ENCODE data around the gene TM6SF1. TPM values are rescaled to one million over a fixed set of nuclear protein-coding genes. Genes with fewer than 3 reads are reported as not detected.

The TM6SF1 gene
- total and polyA plus RNA-seq, 9 of the 15 experiments (the other 6 are each of a cell fraction or from before 2014, with no cell fraction given) = 1.0 to 5.6 (median 3.5) TPM

DNA sequence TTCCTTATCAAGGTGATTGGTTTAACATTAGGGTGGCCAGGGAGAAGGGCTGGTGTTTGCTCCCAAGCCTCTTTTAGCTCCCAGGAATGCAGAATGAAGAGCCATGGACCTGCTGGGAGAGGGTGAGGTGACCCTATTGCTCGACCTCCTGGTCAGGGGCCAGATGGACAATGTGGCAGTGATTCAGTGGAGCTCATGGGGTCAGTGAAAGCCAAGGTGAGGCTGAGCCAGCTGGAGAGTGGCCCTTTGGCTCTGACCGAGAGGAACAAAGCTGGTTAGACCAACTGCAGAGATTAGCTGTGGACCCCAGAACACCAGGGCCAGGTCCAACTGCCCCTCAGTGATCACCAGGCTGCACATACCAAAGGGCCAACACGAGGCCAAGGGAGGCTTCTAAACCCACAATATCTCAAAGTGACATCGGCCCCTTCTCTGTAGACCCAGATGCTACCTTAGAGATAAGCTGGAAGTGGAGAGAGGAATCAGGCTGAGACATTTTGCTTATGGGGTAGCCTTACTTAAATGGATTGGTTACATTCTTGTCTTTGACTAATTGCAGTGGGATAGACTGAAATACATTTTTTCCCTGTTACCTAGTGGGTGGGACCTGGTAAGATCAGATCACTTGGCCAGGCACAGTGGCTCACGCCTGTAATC, 24.6 kb upstream of the TM6SF1 start (continued):
- TF ChIP-seq, protein P1, sequence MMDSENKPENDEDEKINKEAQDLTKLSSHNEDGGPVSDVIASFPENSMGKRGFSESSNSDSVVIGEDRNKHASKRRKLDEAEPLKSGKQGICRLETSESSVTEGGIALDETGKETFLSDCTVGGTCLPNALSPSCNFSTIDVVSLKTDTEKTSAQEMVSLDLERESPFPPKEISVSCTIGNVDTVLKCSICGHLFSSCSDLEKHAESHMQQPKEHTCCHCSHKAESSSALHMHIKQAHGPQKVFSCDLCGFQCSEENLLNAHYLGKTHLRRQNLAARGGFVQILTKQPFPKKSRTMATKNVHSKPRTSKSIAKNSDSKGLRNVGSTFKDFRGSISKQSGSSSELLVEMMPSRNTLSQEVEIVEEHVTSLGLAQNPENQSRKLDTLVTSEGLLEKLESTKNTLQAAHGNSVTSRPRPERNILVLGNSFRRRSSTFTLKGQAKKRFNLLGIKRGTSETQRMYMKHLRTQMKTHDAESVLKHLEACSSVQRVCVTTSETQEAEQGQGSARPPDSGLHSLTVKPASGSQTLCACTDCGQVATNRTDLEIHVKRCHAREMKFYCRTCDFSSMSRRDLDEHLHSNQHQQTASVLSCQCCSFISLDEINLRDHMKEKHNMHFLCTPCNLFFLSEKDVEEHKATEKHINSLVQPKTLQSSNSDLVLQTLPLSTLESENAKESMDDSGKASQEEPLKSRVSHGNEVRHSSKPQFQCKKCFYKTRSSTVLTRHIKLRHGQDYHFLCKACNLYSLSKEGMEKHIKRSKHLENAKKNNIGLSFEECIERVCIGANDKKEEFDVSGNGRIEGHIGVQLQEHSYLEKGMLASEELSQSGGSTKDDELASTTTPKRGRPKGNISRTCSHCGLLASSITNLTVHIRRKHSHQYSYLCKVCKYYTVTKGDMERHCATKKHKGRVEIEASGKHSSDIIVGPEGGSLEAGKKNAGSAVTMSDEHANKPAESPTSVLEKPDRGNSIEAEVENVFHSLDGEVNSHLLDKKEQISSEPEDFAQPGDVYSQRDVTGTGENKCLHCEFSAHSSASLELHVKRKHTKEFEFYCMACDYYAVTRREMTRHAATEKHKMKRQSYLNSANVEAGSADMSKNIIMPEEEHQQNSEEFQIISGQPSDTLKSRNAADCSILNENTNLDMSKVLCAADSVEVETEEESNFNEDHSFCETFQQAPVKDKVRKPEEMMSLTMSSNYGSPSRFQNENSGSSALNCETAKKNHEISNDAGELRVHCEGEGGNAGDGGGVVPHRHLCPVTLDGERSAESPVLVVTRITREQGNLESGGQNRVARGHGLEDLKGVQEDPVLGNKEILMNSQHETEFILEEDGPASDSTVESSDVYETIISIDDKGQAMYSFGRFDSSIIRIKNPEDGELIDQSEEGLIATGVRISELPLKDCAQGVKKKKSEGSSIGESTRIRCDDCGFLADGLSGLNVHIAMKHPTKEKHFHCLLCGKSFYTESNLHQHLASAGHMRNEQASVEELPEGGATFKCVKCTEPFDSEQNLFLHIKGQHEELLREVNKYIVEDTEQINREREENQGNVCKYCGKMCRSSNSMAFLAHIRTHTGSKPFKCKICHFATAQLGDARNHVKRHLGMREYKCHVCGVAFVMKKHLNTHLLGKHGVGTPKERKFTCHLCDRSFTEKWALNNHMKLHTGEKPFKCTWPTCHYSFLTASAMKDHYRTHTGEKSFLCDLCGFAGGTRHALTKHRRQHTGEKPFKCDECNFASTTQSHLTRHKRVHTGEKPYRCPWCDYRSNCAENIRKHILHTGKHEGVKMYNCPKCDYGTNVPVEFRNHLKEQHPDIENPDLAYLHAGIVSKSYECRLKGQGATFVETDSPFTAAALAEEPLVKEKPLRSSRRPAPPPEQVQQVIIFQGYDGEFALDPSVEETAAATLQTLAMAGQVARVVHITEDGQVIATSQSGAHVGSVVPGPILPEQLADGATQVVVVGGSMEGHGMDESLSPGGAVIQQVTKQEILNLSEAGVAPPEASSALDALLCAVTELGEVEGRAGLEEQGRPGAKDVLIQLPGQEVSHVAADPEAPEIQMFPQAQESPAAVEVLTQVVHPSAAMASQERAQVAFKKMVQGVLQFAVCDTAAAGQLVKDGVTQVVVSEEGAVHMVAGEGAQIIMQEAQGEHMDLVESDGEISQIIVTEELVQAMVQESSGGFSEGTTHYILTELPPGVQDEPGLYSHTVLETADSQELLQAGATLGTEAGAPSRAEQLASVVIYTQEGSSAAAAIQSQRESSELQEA (IDR thresholded peaks at IDR 0.05; ENCODE audit: low read depth) = no peak
- TF ChIP-seq CBX8 (IDR thresholded peaks at IDR 0.05; ENCODE audit: borderline replicate concordance, extremely low read depth, low read depth, low read length, poor library complexity, severe bottlenecking) (no peak), FOXA3 (CRISPR knock-in tag; conservative IDR thresholded peaks at IDR 0.05 in 1 of 2, IDR thresholded peaks at IDR 0.05 in 1 of 2) (no peak), POLR3G (IDR thresholded peaks at IDR 0.05; ENCODE audit: extremely low read depth, insufficient read length, insufficient replicate concordance) (no peak), ZNF512 (tag; IDR thresholded peaks at IDR 0.05) (no peak), NRF1 (conservative IDR thresholded peaks at IDR 0.05 in 1 of 2, IDR thresholded peaks at IDR 0.05 in 1 of 2) (no peak), U2AF2 (optimal IDR thresholded peaks at IDR 0.05; ENCODE audit: low read depth, low read length) (no peak), FOXJ3 (CRISPR knock-in tag; IDR thresholded peaks at IDR 0.05) (no peak), SMARCA5 (IDR thresholded peaks at IDR 0.05) (no peak), MYC (IDR thresholded peaks at IDR 0.05; ENCODE audit: low read depth, low read length) (0 out of 2 replicates have a peak, but pooled peaks have one; percentile 22), MYC (CRISPR knock-in tag; IDR thresholded peaks at IDR 0.05; ENCODE audit: borderline replicate concordance, low read depth) (no peak), PHF8 (IDR thresholded peaks at IDR 0.05; ENCODE audit: borderline replicate concordance, low read length) (no peak), MEIS2 (IDR thresholded peaks at IDR 0.05; ENCODE audit: partially characterized antibody) (peak; percentile 43), GTF2A2 (tag; IDR thresholded peaks at IDR 0.05) (no peak), TCF3 (CRISPR knock-in tag; IDR thresholded peaks at IDR 0.05) (peak; percentile 51), MBD2 (IDR thresholded peaks at IDR 0.05; ENCODE audit: borderline replicate concordance, low read depth) (no peak), ZC3H4 (CRISPR knock-in tag; IDR thresholded peaks at IDR 0.05; ENCODE audit: borderline replicate concordance) (no peak), HNRNPLL (IDR thresholded peaks at IDR 0.05; ENCODE audit: low read depth, low read length, poor library complexity, severe bottlenecking) (no peak), DIDO1 (tag; IDR thresholded peaks at IDR 0.05; ENCODE audit: low read depth) (no peak)

Measured in K562 (cell line).